Measurements from ENCODE around the gene RHOB.

DNA sequence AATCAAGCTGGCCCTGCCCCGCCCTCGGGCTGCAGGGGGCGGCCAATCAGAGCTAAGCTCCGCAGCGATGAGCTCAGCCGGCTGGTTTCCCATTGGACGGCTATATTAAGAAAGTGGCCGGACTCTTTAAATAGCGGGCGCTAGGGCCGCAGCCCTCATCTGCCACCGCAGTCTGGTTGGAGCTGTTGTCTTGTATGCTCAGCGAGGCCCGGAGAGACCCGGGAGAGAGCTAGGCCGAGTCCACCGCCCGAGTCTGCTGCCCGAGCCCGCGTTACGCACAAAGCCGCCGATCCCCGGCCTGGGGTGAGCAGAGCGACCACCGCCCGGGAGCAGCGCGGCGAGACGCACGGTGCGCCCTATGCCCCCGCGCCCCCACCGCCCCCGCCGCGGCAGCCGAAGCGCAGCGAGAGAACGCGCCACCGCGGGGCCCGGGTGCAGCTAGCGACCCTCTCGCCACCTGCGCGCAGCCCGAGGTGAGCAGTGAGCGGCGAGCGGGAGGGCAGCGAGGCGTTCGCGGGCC is at the start of gene RHOB:
- TF ChIP-seq POLR2A (IDR thresholded peaks at IDR 0.05; ENCODE audit: low read length) (peak; percentile 96), GATA1 (IDR thresholded peaks at IDR 0.05; ENCODE audit: low read depth, low read length) (no peak)
